Testis (tissue), 2 donors: ENCODE results near the gene CREBBP.

ENCODE experiments used
- CTCF ChIP-seq, 3 experiments: fragments of 450-650 bp in 2 of 3; fragments of 200-600 bp in 1 of 3; sonication (generic) in 1 of 3; IDR thresholded peaks; one replicate each; pipeline ENCODE4 v1.5.1; 2016 to 2019; ENCODE audit warnings: antibody characterized with exemption in 3 of 3, mild to moderate bottlenecking in 2 of 3, moderate library complexity in 1 of 3
- POLR2A ChIP-seq: fragments of 450-650 bp; IDR thresholded peaks from one replicate; pipeline ENCODE4 v1.6.1; 2017; ENCODE audit warnings: antibody characterized with exemption, mild to moderate bottlenecking, moderate library complexity

DNA sequence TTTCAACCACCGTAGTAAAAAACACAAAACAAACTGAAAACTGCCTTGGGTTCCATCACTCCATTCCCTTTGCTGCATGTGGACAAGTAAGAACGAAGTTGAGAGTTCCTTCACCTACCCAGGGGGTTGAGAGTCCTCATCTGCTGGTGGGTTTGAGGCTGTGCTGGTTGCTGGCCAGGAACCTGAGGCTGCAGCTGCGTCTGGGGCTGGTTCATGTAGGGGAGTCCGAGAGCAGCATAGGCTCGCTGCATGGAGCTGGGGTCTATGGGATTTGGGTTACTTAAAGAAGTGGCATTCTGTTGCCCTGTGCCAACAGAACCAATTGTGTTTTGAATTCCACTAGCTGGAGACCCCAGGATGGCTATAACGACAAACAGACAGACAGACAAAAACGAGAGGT is 97.9 kb downstream of the CREBBP start:
- no peak for TF ChIP-seq CTCF (IDR thresholded peaks at IDR 0.05)
- TF ChIP-seq POLR2A = no peak
